HG03159 (cell line): ENCODE measurements around the gene CEP89.
"Not testable (repeated sequence)": the region's sequence is repeated elsewhere in the genome, so short reads cannot be mapped to it uniquely, and the experiment has no call there.

Source experiments
- ATAC-seq: cut with Tn5 transposase; IDR thresholded peaks from one replicate; pipeline ENCODE4 v1.9.1; 2021; ENCODE audit warnings: mild to moderate bottlenecking, moderate library complexity; ENCODE audit not compliant: unreplicated experiment

The CEP89 gene

GRCh38 chr19:32848035-32848434 lies 123.7 kb downstream of the CEP89 start:
- ATAC-seq = not testable (repeated sequence)

DNA sequence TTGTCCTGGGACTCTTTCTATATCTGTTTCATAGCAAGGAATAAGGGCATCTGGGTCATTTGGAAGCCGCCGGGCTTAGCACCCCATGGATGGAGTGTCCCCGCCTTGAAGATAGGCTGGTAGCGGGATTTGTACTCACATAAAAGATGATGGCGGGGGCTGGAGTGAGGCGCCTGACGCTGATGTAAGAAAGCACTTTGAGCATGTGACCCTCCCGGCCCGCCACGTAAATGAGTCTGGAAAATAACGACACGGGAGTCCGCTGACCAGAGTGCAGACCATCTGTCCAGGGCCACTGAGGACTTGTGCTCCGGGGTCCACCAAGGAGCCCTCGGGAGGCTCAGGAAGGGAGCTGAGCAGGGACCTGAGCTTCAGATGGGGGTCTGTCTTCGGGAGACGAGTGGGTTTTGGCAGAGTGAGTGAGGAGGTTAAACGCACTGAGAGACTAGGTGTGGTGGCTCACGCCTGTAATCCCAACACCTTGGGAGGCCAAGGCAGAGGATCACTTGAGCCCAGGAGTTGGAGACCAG lies 128.0 kb downstream of the CEP89 start:
- no peak for ATAC-seq

- ATAC-seq = no peak
Measured at GRCh38 chr19:32842061-32842460, 129.7 kb downstream of the CEP89 start.

GRCh38 chr19:32837531-32837930 lies 134.2 kb downstream of the CEP89 start:
- ATAC-seq = no peak

GRCh38 chr19:32833388-32833787 lies 138.4 kb downstream of the CEP89 start:
- ATAC-seq = not testable (repeated sequence)

DNA sequence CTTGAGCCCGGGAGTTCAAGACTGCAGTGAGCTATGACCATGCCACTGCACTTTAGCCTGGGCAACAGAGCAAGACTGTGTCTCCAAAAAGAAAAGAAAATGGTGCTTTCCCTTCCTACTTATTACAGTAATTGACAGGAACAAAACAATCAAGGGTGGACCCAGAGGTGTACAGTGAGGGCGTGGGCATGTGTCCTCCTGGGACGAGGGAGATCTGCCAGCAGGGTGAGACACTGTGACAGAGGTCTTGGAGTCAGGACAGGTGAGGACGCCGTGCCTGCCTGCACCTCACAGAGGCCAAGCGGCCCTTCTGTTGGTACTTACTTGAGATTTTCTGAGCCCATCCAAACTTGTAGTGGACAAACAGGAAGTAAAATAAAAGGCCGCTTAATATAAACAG lies 138.9 kb downstream of the CEP89 start:
- ATAC-seq = not testable (repeated sequence)

DNA sequence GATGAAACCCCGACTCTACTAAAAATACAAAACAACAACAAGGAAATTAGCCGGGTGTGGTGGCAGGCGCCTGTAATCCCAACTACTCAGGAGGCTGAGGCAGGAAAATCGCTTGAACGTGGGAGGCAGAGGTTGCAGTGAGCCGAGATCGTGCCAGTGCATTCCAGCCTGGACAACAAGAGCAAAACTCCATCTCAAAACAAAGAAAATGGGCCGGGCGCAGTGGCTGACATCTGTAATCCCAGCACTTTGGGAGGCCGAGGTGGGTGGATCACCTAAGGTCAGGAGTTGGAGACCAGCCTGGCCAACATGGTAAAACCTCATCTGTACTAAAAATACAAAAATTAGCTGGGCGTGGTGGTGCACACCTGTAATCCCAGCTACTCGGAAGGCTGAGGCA lies 139.7 kb downstream of the CEP89 start:
- not testable (repeated sequence) for ATAC-seq

- no peak for ATAC-seq
Measured at GRCh38 chr19:32831611-32832010, 140.1 kb downstream of the CEP89 start.

DNA sequence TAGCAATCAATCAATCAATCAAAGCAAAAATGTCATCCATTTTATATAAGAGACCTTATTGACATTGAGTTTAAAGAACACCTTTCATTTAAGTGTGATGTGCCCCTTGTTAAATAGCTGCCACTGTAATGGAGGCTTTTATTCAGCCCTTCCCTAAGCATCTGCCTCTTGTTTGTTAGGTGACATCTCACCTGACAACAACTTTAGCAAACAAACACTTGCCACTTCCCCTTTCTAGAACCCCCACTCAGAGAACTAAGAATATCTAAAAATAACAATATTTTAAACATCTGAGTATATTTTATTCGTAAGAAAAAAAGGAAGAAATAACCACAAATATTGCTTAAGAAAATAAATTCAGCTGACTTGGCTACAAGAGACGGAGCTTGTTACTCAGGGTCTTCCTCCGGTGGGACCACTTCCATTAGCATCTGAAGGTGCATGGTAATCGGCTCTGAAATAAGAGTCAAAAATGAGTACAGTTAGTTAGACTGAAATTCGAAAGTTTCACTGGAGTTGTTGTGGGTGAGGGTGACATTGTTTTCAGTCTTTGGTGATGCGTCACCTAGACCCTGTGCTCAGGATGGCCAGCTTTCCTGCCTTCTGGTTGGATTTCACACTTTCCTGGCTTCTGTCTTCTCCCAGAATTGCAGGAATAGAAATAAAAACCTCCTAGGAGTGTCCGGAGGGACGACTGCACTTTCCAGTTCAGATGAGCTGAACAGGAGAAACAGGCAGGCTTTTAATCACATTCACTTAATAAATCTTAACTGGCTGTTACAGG lies 141.3 kb downstream of the CEP89 start:
- no peak for ATAC-seq

DNA sequence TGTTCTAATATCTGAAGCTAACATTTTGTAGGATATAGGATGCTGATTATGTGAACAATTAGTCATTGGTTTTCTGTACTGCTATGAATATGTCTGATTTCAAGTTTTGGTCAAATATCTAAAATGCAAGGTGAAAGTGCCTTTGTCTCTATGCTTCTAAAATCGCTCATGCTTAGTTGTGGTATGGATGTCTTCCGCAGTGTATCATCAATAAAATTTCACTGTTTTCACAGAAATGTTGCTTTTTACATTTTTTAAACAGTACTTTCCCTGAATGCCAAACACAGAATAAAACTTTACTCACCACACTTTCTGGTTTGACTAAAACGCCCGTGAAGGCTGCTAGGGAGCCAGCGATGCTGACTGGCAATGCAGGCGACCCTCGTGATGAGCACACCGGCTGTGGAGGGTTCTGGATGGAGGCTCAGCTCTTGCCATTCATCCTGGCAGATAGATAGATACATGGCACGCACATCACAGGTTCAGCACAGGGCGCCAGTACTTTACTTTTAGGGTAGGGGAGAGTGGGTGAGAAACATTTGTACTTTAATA lies 142.3 kb downstream of the CEP89 start:
- ATAC-seq = no peak

GRCh38 chr19:32828643-32829344 lies 143.0 kb downstream of the CEP89 start:
- ATAC-seq = no peak

- ATAC-seq = no peak
Measured at GRCh38 chr19:32828139-32828538, 143.6 kb downstream of the CEP89 start.
